Hepatocyte (in vitro differentiated cells): ENCODE results near the gene RGS17.

ENCODE experiments used
- EZH2phosphoT487 ChIP-seq: fragments of 200-600 bp; sonication (generic); IDR thresholded peaks from one replicate; pipeline ENCODE4 v1.6.1; 2018; ENCODE audit warnings: antibody characterized with exemption, mild to moderate bottlenecking, low read depth, moderate library complexity; ENCODE audit not compliant: unreplicated experiment, severe bottlenecking
- TF ChIP-seq, protein P1 (sequence below): fragments of 200-600 bp; sonication (generic); IDR thresholded peaks from 2 replicates; pipeline ENCODE4 v1.5.1; 2016; ENCODE audit warnings: antibody characterized with exemption, mild to moderate bottlenecking; ENCODE audit not compliant: poor library complexity

GRCh38 chr6:153013438-153013837 is 117.6 kb downstream of the RGS17 start:
- TF ChIP-seq, protein P1, sequence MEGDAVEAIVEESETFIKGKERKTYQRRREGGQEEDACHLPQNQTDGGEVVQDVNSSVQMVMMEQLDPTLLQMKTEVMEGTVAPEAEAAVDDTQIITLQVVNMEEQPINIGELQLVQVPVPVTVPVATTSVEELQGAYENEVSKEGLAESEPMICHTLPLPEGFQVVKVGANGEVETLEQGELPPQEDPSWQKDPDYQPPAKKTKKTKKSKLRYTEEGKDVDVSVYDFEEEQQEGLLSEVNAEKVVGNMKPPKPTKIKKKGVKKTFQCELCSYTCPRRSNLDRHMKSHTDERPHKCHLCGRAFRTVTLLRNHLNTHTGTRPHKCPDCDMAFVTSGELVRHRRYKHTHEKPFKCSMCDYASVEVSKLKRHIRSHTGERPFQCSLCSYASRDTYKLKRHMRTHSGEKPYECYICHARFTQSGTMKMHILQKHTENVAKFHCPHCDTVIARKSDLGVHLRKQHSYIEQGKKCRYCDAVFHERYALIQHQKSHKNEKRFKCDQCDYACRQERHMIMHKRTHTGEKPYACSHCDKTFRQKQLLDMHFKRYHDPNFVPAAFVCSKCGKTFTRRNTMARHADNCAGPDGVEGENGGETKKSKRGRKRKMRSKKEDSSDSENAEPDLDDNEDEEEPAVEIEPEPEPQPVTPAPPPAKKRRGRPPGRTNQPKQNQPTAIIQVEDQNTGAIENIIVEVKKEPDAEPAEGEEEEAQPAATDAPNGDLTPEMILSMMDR = no peak
- no peak for TF ChIP-seq EZH2phosphoT487
